ENCODE results near the gene ECPAS.

GRCh38 chr9:111450124-111450523 lies 34.1 kb downstream of the ECPAS start:
- TF ChIP-seq ELF4 (CRISPR knock-in tag; IDR thresholded peaks at IDR 0.05; ENCODE audit: low read depth) (no peak), ATF3 (CRISPR knock-in tag; conservative IDR thresholded peaks at IDR 0.05) (no peak), CTCF (IDR thresholded peaks at IDR 0.05) (no peak), MYBL2 (CRISPR knock-in tag; IDR thresholded peaks at IDR 0.05) (no peak), ZNF281 (CRISPR knock-in tag; IDR thresholded peaks at IDR 0.05) (no peak), JUN (CRISPR knock-in tag; IDR thresholded peaks at IDR 0.05) (no peak)

All from WTC11 (cell line).